ENCODE measurements around the gene EIF6. TPM values are rescaled to one million over a fixed set of nuclear protein-coding genes. Genes with fewer than 3 reads are reported as not detected.
A peak's percentile ranks its signal among the peaks of the same experiment; 100 is the strongest.

Gene EIF6
- total and polyA plus RNA-seq, 9 of the 15 experiments (the other 6 are each of a cell fraction or from before 2014, with no cell fraction given): 165 to 832 (median 229) TPM

GRCh38 chr20:35264755-35265154, 19.8 kb downstream of the EIF6 start (continued):
- TF ChIP-seq REST (IDR thresholded peaks at IDR 0.05; ENCODE audit: borderline replicate concordance): peak; percentile 44; the same call in 1 of the 2 replicates
- no peak for TF ChIP-seq REST (CRISPR knock-in tag; IDR thresholded peaks at IDR 0.05; ENCODE audit: low read depth)
- TF ChIP-seq SAFB (IDR thresholded peaks at IDR 0.05; ENCODE audit: borderline replicate concordance, low read depth, low read length): no peak
- no peak for TF ChIP-seq SREBF2 (CRISPR knock-in tag; IDR thresholded peaks at IDR 0.05)
- no peak for TF ChIP-seq SPI1 (IDR thresholded peaks at IDR 0.05; ENCODE audit: borderline replicate concordance, low read depth, low read length)
- no peak for TF ChIP-seq GTF3C2 (IDR thresholded peaks at IDR 0.05; ENCODE audit: borderline replicate concordance, extremely low read depth, insufficient read length)
- no peak for TF ChIP-seq ZKSCAN8 (CRISPR knock-in tag; IDR thresholded peaks at IDR 0.05)
- TF ChIP-seq SMC3 (conservative IDR thresholded peaks at IDR 0.05; ENCODE audit: insufficient read depth, low read depth, low read length): peak; percentile 37; the same call in 1 of the 2 replicates
- no peak for TF ChIP-seq EP300 (IDR thresholded peaks at IDR 0.05; ENCODE audit: low read length)
- peak in 1 of 2 experiments; percentile 70; a peak in 2 of 4 replicates for TF ChIP-seq RAD21 (CRISPR knock-in tag; conservative IDR thresholded peaks at IDR 0.05 in 1 of 2, IDR thresholded peaks at IDR 0.05 in 1 of 2)
- no peak for TF ChIP-seq HOXB6 (CRISPR knock-in tag; IDR thresholded peaks at IDR 0.05; ENCODE audit: borderline replicate concordance)

Measured in K562 (cell line).